Keratinocyte (primary cell): ENCODE measurements around the gene VPS13C. TPM values are rescaled to one million over a fixed set of nuclear protein-coding genes. Genes with fewer than 3 reads are reported as not detected.

ENCODE experiments used
- DNase-seq: peaks from one replicate; pipeline ENCODE4 v3.0.0-alpha.2; 2011; ENCODE audit warnings: low read depth, missing footprints, low spot score
- FAIRE-seq: peaks from 2 replicates; lab custom pipeline; 2011; peaks lifted over from hg19 to GRCh38; lab: Jason Lieb, UNC
- H2AFZ ChIP-seq: 2 replicates; pipeline ENCODE4 v1.6.0; 2012; ENCODE audit warnings: low read length, control low read depth, inconsistent platforms; ENCODE audit not compliant: control insufficient read depth
- H3K27ac ChIP-seq: 2 replicates; pipeline ENCODE4 v1.5.1; 2011; ENCODE audit warnings: low read length; ENCODE audit not compliant: control insufficient read depth, insufficient read depth
- H3K27me3 ChIP-seq: 3 replicates; pipeline ENCODE4 v1.6.0; 2011; ENCODE audit warnings: low read length; ENCODE audit not compliant: control insufficient read depth, insufficient read depth; ENCODE audit errors: extremely low read depth
- H3K36me3 ChIP-seq, 2 experiments: 2 replicates in 1 of 2; 3 replicates in 1 of 2; pipeline ENCODE4 v1.5.1; 2011; ENCODE audit warnings: low read length in 2 of 2, mild to moderate bottlenecking in 1 of 2; ENCODE audit not compliant: control insufficient read depth in 2 of 2, insufficient read depth in 2 of 2; ENCODE audit errors: extremely low read depth in 1 of 2
- H3K4me1 ChIP-seq: 3 replicates; pipeline ENCODE4 v1.5.1; 2011; ENCODE audit warnings: low read length; ENCODE audit not compliant: control insufficient read depth, insufficient read depth; ENCODE audit errors: extremely low read depth
- H3K4me2 ChIP-seq: 3 replicates; pipeline ENCODE4 v1.6.0; 2011; ENCODE audit warnings: low read depth, low read length; ENCODE audit not compliant: control insufficient read depth, insufficient read depth; ENCODE audit errors: extremely low read depth
- H3K4me3 ChIP-seq, 3 experiments: fragments of 200-600 bp in 1 of 3; sonication (generic) in 1 of 3; 2 replicates in 2 of 3; 3 replicates in 1 of 3; pipeline ENCODE4 v1.5.1; 2011 to 2016; ENCODE audit warnings: low read length in 3 of 3, mild to moderate bottlenecking in 3 of 3, control low read depth in 2 of 3, inconsistent platforms in 1 of 3, low read depth in 1 of 3, mixed read lengths in 1 of 3, mixed run types in 1 of 3, moderate library complexity in 1 of 3; ENCODE audit not compliant: control insufficient read depth in 2 of 3, insufficient read depth in 2 of 3; ENCODE audit errors: extremely low read depth in 1 of 3
- H3K79me2 ChIP-seq: 2 replicates; pipeline ENCODE4 v1.6.0; 2012; ENCODE audit warnings: low read length; ENCODE audit not compliant: control insufficient read depth, insufficient read depth
- H3K9ac ChIP-seq: 3 replicates; pipeline ENCODE4 v1.6.0; 2011; ENCODE audit warnings: low read length; ENCODE audit not compliant: control insufficient read depth, insufficient read depth; ENCODE audit errors: extremely low read depth
- H3K9me1 ChIP-seq: 3 replicates; pipeline ENCODE4 v1.6.0; 2011; ENCODE audit warnings: low read length; ENCODE audit not compliant: control insufficient read depth, insufficient read depth; ENCODE audit errors: extremely low read depth
- H3K9me3 ChIP-seq: 2 replicates; pipeline ENCODE4 v1.5.1; 2012; ENCODE audit warnings: low read depth, low read length; ENCODE audit not compliant: control insufficient read depth
- H4K20me1 ChIP-seq: 3 replicates; pipeline ENCODE4 v1.6.0; 2011; ENCODE audit warnings: low read length; ENCODE audit not compliant: control insufficient read depth, insufficient read depth; ENCODE audit errors: extremely low read depth
- EZH2 ChIP-seq: IDR thresholded peaks from one replicate; pipeline ENCODE4 v1.6.1; 2012; ENCODE audit warnings: inconsistent platforms, mild to moderate bottlenecking, low read length, moderate library complexity
- dilution Hi-C: fragments of 300-500 bp; cut with MboI; formaldehyde crosslinking; loops from one replicate; pipeline ENCODE4 v1.7.0; 2020; ENCODE audit warnings: low sequenced_read_pairs; ENCODE audit not compliant: extremely low pct_ligation_motif_present
- polyA plus RNA-seq, 5 experiments: library from polyadenylated mRNA; depleted of rRNA in 3 of 5; stranded (reverse) in 3 of 5; stranded (forward) in 1 of 5; unstranded in 1 of 5; fragments of >200 nt; gene quantifications; 1 replicate in 1 of 5; 2 replicates in 3 of 5; 3 replicates in 1 of 5; pipeline versions ENCODE4 v1.2.1 to v1.2.3, GENCODE V29; 2011 to 2012; ENCODE audit warnings: missing spikeins in 2 of 5, low read depth in 1 of 5, low replicate concordance in 1 of 5
- TF ChIP-seq, protein P1 (sequence below), 3 experiments: IDR thresholded peaks in 1 of 3; conservative IDR thresholded peaks in 1 of 3; optimal IDR thresholded peaks in 1 of 3; 2 replicates in 2 of 3; 3 replicates in 1 of 3; pipeline versions ENCODE3 to v1.5.1; 2011; ENCODE audit warnings: low read length in 3 of 3, mild to moderate bottlenecking in 3 of 3, moderate library complexity in 2 of 3, control low read depth in 1 of 3, inconsistent platforms in 1 of 3; ENCODE audit not compliant: insufficient read depth in 2 of 3; ENCODE audit errors: extremely low read depth in 1 of 3

VPS13C gene
- polyA plus RNA-seq, 1 donor (not counting 4 experiments of a cell fraction or from before 2014, with no cell fraction given), result 13.5 TPM

DNA sequence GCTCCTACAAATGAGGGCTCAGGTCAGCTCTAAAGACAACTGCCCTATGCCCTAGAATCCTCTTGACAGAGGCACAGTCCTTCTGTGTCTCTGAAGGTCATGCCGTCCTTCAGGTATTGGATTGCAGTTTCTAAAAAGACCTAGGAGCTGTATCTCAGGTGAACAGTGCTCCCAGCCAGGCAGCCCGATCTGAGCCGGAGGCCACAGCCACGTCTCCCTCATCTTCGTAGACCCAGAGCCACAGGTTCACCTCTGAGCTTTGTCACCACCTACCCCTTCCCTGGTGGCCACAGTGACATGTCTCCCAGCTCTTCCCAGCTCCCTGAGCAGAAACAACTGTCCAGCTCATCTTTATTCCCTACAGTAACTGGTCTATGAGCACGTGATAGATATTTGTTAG is 228.0 kb downstream of the VPS13C start:
- H4K20me1 ChIP-seq, result no peaks in the 10 kb centered on the region
- TF ChIP-seq EZH2, result no peak
- TF ChIP-seq, protein P1, sequence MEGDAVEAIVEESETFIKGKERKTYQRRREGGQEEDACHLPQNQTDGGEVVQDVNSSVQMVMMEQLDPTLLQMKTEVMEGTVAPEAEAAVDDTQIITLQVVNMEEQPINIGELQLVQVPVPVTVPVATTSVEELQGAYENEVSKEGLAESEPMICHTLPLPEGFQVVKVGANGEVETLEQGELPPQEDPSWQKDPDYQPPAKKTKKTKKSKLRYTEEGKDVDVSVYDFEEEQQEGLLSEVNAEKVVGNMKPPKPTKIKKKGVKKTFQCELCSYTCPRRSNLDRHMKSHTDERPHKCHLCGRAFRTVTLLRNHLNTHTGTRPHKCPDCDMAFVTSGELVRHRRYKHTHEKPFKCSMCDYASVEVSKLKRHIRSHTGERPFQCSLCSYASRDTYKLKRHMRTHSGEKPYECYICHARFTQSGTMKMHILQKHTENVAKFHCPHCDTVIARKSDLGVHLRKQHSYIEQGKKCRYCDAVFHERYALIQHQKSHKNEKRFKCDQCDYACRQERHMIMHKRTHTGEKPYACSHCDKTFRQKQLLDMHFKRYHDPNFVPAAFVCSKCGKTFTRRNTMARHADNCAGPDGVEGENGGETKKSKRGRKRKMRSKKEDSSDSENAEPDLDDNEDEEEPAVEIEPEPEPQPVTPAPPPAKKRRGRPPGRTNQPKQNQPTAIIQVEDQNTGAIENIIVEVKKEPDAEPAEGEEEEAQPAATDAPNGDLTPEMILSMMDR (optimal IDR thresholded peaks at IDR 0.05 in 1 of 3, IDR thresholded peaks at IDR 0.05 in 1 of 3, conservative IDR thresholded peaks at IDR 0.05 in 1 of 3; ENCODE audit: extremely low read depth in 1 of 3, insufficient read depth in 2 of 3, low read length in 3 of 3), result no peak
- H3K4me1 ChIP-seq, result no peaks in the 10 kb centered on the region
- no peaks in the 10 kb centered on the region for H3K9me3 ChIP-seq
- H3K36me3 ChIP-seq, result no peaks in the 10 kb centered on the region
- no peak overlapping the region for H3K9ac ChIP-seq
- H3K4me2 ChIP-seq, result no peak overlapping the region
- DNase-seq (no peak), FAIRE-seq (no peak)
- dilution Hi-C loops, result no loop called here
- H3K9me1 ChIP-seq, result no peaks in the 10 kb centered on the region
- H2AFZ ChIP-seq, result no peak overlapping the region
- no peak overlapping the region for H3K4me3 ChIP-seq
- no peak overlapping the region for H3K27ac ChIP-seq
- peaks cover 7% of the 10 kb centered on the region for H3K27me3 ChIP-seq
- H3K79me2 ChIP-seq, result no peaks in the 10 kb centered on the region

DNA sequence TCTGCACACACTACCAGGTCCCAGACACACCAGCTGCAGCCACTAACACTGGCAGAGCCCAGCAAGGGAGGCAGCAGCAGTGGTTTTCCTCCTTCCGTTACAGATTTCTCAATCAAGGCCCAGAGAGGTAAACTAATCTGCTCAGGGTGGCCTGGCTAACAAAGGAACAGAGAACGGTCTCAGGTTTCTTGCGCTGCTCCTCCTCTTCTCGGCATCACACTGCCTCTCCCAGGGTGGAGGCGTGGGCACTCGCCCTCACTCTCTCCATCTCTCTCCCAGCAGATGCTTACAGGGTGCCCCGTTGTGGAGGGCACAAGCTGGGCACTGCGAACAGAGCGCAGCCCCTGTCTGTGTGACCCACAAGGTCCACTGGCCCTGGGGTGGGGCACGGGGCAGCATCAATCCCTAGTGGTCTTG is 228.7 kb downstream of the VPS13C start:
- no peaks in the 10 kb centered on the region for H3K9me1 ChIP-seq
- H3K9me3 ChIP-seq, result no peaks in the 10 kb centered on the region
- H3K27me3 ChIP-seq, result peaks cover 7% of the 10 kb centered on the region
- FAIRE-seq, result no peak
- H3K4me2 ChIP-seq, result no peak overlapping the region
- dilution Hi-C loops, result no loop called here
- H3K79me2 ChIP-seq, result no peaks in the 10 kb centered on the region
- no peak overlapping the region for H3K4me3 ChIP-seq
- no peaks in the 10 kb centered on the region for H3K4me1 ChIP-seq
- H4K20me1 ChIP-seq, result no peaks in the 10 kb centered on the region
- no peak overlapping the region for H3K27ac ChIP-seq
- no peak overlapping the region for H2AFZ ChIP-seq
- H3K9ac ChIP-seq, result no peak overlapping the region
- DNase-seq, result no peak
- H3K36me3 ChIP-seq, result no peaks in the 10 kb centered on the region
- TF ChIP-seq, protein P1 (optimal IDR thresholded peaks at IDR 0.05 in 1 of 3, IDR thresholded peaks at IDR 0.05 in 1 of 3, conservative IDR thresholded peaks at IDR 0.05 in 1 of 3; ENCODE audit: extremely low read depth in 1 of 3, insufficient read depth in 2 of 3, low read length in 3 of 3), result no peak
- no peak for TF ChIP-seq EZH2
